PFSK-1 (cell line): ENCODE data around the gene FOLR3.

Experiments used
- FOXP2 ChIP-seq: optimal IDR thresholded peaks from 2 replicates; pipeline ENCODE3; 2011; ENCODE audit warnings: borderline replicate concordance, control low read depth, inconsistent platforms; ENCODE audit not compliant: insufficient read depth; ENCODE audit errors: extremely low read length, extremely low read depth
- POLR2AphosphoS5 ChIP-seq: IDR thresholded peaks from 2 replicates; pipeline ENCODE4 v1.6.1; 2012; ENCODE audit warnings: low read depth, mild to moderate bottlenecking, control low read depth, low read length, moderate library complexity
- REST ChIP-seq, 2 experiments: IDR thresholded peaks; 2 replicates each; pipeline versions ENCODE4 v1.6.1 to v1.8.0; 2011 to 2012; ENCODE audit warnings: low read depth in 2 of 2, low read length in 2 of 2, control low read depth in 1 of 2, inconsistent platforms in 1 of 2, mild to moderate bottlenecking in 1 of 2, moderate library complexity in 1 of 2; ENCODE audit not compliant: insufficient read depth in 1 of 2
- SIN3A ChIP-seq: IDR thresholded peaks from 2 replicates; pipeline ENCODE4 v1.6.1; 2012; ENCODE audit warnings: mild to moderate bottlenecking, low read length, moderate library complexity, borderline replicate concordance; ENCODE audit not compliant: insufficient read depth
- TAF1 ChIP-seq: IDR thresholded peaks from 2 replicates; pipeline ENCODE4 v1.6.1; 2012; ENCODE audit warnings: low read length, control low read depth, borderline replicate concordance; ENCODE audit not compliant: insufficient read depth

GRCh38 chr11:72144807-72145565 lies 9.5 kb downstream of the FOLR3 start:
- no peak for TF ChIP-seq POLR2AphosphoS5
- TF ChIP-seq REST (IDR thresholded peaks at IDR 0.05; ENCODE audit: insufficient read depth in 1 of 2, low read depth in 2 of 2, low read length in 2 of 2), result no peak
- no peak for TF ChIP-seq TAF1
- no peak for TF ChIP-seq SIN3A
- no peak for TF ChIP-seq FOXP2
